GM21737 (cell line): ENCODE data around the gene ERBIN.
"Not testable (repeated sequence)": the region's sequence is repeated elsewhere in the genome, so short reads cannot be mapped to it uniquely, and the experiment has no call there.

Source experiments
- ATAC-seq: cut with Tn5 transposase; IDR thresholded peaks from one replicate; pipeline ENCODE4 v1.9.1; 2021; ENCODE audit warnings: mild to moderate bottlenecking, moderate library complexity; ENCODE audit not compliant: unreplicated experiment

The ERBIN gene, protein sequence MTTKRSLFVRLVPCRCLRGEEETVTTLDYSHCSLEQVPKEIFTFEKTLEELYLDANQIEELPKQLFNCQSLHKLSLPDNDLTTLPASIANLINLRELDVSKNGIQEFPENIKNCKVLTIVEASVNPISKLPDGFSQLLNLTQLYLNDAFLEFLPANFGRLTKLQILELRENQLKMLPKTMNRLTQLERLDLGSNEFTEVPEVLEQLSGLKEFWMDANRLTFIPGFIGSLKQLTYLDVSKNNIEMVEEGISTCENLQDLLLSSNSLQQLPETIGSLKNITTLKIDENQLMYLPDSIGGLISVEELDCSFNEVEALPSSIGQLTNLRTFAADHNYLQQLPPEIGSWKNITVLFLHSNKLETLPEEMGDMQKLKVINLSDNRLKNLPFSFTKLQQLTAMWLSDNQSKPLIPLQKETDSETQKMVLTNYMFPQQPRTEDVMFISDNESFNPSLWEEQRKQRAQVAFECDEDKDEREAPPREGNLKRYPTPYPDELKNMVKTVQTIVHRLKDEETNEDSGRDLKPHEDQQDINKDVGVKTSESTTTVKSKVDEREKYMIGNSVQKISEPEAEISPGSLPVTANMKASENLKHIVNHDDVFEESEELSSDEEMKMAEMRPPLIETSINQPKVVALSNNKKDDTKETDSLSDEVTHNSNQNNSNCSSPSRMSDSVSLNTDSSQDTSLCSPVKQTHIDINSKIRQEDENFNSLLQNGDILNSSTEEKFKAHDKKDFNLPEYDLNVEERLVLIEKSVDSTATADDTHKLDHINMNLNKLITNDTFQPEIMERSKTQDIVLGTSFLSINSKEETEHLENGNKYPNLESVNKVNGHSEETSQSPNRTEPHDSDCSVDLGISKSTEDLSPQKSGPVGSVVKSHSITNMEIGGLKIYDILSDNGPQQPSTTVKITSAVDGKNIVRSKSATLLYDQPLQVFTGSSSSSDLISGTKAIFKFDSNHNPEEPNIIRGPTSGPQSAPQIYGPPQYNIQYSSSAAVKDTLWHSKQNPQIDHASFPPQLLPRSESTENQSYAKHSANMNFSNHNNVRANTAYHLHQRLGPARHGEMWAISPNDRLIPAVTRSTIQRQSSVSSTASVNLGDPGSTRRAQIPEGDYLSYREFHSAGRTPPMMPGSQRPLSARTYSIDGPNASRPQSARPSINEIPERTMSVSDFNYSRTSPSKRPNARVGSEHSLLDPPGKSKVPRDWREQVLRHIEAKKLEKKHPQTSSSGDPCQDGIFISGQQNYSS (N-terminal part only)

DNA sequence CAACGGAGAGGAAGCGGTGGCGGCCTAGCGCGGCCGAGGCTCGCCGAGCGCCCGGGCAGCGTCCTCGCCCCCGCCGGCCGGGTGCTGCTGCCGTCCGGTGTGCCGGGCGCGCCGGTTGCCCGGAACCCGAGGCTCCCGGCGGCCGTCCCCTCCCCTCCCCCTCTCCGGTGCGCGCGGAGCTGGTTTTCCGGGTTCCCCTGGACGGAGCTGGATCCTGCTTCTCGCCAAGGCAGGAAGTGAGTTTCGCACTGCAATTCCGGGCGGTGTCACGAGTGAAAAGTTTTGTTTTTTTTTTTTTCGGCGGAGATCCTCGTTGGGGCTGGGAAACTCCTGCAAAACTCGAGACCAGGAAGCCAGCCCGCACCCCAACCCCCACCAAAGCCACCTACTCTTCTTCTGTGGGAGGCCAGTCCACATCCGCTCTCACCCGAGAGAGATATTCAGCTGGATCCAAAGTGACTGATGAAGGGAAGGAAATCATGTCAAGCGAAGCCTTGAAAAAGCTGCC is at the start of gene ERBIN:
ERBIN (plus strand) TSS at position 300 of the 508 bp plus-strand sequence. CDS start 66,144 bp downstream, outside the sequence.
- peak; percentile 27 for ATAC-seq

DNA sequence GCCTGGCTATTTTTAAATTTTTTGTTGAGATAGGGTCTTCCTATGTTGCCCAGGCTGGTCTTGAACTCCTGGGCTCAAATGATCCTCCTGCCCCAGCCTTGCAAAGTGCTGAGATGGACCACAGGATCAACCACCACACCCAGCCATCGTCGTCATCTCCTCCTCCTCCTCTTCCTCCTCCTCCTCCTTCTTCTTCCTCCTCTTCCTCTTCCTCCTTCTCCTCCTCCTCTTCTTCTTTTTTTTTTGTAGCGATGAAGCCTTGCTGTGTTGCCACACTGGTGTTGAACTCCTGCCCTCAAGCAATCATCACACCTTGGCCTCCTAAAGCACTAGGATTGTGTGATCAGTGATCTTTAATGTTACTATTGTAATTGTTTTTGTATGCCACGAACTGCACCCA is 49.4 kb upstream of the ERBIN start:
- ATAC-seq: no peak

DNA sequence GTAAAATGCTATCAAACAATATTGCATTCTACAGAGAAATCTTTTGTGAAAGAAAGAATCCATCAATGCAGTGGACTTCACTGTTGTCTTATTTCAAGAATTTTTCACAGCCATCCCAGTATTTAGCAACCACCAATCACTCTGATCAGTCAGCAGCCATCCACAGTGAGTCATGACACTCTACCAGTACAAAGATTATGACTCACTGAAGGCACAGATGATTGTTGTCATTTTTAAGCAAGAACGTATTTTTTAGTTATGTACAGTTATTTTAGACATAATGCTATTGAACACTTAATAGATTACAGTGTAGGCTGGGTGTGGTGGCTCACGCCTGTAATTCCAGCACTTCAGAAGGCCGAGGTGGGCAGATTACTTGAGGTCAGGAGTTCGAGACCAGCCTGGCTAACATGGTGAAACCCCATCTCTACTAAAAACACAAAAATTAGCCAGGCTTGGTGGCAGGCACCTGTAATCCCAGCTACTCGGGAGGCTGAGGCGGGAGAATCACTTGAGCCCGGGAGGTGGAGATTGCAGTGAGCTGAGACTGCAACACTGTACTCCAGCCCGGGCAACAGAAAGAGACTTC is 46.6 kb upstream of the ERBIN start:
- ATAC-seq: not testable (repeated sequence)

DNA sequence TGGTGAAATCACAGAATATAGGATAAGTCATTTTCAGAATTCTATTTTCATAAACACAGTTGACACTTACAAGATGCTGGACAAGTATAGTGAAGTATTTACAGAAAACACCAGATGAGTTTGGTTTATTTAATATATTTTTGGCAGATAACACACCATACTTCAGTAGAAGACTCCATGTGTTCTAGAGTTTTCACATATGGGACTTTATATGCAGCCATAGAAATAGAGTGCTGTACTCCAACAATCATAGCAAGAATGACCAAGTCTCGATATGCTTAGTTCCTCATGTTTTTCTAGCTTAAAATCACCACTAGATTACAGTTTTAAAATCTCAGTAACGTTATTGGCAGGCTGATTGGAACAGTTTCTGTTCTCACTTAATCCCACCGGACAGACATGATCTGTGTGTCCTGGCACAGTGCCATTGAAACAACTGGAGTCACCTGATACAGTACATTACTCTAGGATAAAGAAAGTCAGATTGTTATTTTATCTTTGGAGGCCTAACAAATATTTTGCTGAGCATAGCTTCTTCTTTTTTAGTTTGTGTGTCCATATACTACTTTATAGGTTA is 45.8 kb upstream of the ERBIN start:
- ATAC-seq: no peak

DNA sequence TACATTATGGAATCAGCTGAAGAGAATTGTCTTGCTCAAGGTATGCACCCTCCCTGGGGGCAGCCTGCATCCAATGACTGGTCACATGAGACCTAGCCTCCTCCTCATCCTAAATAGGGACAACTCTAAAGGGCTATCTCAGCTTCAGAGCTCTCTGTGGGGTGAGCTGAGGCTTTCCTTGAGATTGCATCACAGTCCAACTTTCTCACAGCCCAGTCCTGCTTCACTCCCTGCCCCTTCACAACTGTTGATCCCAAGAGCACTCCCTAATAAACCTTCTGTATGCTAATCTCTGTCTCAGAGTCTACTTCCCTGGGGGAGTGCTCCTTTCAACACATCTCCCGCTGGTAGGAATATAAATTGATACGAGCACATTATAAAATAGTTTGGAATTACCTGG is 44.1 kb upstream of the ERBIN start:
- ATAC-seq: no peak

DNA sequence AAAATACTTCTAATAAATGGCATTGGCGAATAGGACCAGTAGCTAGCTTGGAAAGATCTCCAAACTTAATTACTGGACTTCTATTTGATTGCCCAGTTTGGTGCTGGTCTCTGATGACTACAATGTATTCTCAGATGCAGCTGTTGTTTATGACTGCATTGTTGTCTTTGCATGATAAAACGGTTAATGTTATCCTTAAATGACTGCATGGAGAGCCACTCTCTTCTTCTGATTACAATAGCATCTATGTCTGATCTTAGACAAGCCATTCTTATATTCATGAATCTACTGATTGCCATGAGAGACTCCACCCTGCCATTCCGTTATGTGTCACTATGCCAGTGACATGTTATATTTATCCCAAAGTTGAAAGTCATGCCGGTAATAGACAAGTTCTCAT is 42.9 kb upstream of the ERBIN start:
- no peak for ATAC-seq

DNA sequence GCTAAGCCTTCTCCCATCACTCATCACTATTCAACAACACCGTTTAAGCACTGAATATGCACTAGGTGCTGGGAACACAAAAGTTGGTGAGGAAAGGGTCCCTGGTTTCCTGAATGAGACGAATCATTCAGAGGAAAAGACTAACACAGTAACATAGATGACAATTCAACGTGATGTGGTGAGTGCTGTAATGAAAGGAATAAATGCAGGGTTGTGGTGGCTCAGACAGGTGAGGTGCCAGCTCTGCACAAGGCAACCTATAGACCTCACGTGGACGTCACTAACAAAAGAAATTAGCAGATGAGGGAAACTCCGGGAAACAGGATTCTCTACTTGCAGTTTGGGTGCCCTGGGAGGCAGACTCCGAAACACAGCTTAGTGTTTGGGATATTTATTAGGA is 40.0 kb upstream of the ERBIN start:
- no peak for ATAC-seq

DNA sequence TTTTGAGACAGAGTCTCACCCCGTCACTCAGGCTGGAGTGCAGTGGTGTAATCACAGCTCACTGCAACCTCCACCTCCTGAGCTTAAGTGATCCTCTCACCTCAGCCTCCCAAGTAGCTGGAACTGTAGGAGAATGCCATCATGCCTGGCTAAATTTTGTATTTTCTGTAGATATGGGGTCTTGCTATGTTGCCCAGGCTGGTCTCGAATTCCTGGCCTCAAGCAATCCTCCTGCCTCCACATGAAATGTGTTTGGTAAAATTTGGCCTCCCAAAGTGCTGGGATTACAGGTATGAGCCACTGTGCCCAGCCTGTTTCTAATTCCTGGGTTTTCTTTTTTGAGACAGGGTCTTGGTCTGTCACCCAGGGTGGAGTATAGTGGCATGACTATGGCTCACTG is 34.4 kb upstream of the ERBIN start:
- not testable (repeated sequence) for ATAC-seq

DNA sequence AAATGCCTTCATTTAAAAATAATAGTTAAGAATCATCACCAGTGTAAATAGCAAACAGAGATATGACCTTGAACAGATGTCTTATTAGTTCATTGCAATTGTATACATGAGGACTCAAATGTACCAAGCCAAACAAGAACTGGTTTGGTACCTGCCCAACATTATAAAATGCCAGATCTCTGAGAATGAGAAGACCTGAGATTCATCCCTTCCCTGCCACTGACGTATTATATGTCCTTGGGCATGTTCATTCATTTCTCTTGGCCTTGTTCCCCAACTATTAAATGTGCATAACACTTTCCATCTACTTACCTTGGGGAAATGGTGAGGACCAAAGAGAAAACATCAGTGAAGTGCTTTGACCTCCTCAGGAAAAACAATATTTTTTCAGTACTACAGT is 33.6 kb upstream of the ERBIN start:
- no peak for ATAC-seq

DNA sequence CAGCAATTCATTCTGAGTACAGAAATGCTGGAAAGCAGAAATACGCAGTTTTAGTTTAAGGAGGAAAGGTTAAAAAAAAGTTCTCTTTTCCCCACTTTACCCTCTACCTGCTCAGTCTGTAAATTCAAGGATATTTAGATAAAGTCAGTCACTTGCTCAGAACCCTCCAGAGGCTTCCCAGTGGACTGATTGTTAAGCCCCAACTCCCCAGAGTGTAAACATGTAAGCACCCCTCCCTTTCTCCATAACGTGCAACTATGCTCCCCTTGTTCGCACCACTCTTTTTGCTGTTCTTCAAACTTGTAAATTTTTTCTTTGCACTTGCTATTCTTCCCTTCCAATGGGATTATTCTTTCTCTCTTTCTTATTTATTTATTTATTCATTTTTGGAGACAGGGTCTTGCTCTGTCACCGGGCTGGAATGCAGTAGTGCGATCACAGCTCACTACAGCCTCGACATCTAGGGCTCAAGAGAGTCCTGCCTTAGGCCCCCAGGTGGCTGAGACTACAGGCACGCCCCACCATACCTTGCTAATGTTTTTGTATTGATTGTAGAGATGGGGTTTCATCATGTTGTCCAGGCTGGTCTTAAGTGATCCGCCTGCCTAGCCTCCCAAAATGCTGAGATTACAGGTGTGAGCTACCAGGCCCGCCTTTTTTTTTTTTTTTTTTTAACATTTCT is 32.5 kb upstream of the ERBIN start:
- ATAC-seq: no peak

DNA sequence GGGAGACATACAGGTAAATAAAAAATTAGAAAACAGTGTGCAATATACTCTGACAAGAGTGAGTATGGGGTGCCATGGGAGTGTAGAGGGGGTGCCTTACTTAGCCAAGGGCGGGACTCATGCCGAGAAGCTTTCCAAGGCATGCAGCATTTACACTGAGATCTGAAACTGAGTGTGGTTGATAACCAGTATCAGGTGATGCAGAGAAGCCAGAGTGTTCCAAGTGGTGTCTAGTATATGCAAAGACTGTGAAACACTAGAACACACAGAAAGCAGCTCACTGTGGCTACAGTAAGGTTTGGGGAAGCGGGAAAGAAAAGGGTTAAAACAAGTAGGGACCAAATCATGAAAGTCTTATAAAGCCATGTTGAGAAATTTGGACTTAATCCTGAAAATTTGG is 30.5 kb upstream of the ERBIN start:
- ATAC-seq: no peak

DNA sequence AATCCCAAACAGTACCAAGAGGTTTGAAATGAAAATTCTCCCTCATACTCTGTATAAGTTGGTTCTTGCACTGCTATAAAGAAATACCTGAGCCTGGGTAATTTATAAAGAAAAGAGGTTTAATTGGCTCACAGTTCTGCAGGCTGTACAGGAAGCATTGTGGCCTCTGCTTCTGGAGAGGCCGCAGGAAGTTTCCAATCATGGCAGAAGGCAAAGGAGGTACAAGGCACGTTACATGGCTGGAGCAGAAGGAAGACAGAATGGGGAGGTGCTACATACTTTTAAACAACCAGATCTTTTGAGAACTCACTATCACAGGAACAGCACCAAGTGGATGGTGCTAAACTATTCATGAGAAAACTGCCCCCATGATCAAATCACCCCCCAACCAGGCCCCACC is 25.6 kb upstream of the ERBIN start:
- no peak for ATAC-seq

DNA sequence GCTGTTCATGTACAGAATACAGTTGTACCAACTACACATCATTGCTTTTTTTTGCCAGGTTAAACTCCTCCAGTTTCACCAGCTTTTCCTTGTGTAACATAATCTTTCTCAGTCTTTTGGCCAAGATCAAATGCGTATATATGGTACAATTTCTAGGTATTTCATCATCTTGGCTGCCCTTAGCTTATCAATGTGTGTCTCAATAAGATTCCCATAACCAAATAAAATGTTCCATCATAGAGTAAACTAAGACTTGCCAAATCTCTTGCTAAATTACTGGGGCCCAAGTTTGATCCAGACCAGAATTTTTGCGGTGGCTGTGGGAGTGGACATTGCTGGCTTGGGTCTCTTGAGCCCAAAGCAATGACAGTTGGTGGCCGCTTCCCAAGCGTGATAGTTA is 24.3 kb upstream of the ERBIN start:
- ATAC-seq: no peak

DNA sequence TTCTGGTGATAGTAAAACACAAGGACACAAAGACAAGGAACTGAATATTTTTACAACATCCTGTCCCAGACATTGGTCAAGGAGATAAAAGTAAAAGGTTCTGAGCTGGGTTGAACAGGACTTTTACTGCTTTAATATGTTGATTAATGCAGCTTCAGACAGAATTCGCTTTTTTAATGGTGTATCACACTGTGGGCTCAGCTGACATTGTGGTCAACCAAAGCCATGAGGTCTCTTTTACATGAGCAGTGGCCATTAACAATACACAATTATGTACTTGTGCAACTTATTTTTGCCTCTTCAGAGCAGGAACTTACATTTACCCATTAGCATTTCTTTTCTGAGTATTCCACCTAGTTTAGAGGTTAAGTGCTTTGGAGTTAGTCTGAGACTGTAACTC is 22.8 kb upstream of the ERBIN start:
- no peak for ATAC-seq

DNA sequence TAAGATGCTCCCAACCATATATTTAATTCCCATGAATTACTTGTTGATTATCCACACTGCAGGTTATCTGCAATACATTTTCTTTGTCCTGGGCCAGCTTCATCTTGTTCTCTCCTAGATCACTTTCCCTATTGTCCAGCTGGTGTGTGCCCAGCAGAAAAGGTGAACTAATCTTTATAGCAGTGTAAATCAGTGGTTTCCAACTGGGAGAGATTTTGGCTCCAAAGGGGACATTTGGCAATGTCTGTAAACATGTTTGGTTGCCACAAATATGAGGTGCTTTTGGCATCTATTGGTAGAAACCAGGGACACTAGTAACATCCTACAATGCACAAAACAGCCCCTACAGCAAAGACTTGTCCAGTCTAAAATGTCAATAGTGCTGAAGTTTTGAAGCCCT is 20.1 kb upstream of the ERBIN start:
- ATAC-seq: no peak

DNA sequence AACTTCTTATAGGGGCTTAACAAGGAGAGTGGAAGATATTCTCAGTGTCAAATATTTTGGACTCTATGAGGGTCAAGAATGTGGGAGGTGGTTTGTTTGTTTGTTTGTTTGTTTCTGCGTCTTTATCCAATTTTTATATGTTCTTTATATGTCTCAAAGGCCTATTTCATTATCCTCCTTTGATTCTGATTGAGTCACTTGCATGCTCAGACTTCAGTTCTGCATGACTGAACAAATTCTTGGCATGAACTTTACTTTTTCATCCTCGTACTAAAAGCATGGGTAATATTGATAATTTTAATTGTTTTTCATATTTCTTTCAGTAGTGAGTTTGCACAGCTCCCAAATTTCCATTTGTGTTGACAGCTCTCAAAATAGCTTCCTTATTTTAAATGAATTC is 19.2 kb upstream of the ERBIN start:
- no peak for ATAC-seq

DNA sequence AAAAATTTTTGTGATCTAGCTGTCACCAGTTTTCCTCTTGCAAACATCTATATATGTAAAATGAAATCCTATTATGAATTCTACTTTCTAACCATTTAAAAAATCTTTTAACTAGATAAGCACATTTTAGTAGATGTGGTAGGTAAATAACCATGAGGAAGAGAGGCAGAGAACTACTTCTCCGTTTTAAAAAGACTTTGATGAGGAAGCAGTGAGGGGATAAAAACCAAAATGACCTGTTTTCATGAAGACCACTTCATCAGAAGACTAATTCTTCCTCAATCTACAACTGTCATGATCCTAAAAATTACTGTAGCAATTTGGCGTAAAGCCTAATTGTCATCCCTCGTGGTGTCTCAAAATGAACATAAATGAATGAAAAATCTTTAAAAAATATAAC is 15.7 kb upstream of the ERBIN start:
- no peak for ATAC-seq

DNA sequence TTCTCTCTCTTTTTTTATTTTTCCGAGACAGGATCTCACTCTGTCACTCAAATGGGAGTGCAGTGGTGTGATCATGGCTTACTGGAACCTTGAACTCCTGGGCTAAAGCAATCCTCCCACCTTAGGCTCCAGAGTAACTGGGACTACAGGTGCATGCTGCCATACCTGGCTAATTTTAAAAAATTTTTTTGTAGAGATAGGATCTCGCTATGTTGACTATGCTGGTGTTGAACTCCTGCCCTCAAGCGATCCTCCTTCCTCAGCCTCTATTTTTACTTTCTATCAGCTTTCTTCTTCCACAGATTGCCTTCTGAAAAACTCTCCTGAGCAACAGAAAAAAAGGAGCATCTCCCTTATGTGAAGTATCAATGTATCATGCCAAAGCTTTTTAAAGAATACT is 14.1 kb upstream of the ERBIN start:
- ATAC-seq: no peak

DNA sequence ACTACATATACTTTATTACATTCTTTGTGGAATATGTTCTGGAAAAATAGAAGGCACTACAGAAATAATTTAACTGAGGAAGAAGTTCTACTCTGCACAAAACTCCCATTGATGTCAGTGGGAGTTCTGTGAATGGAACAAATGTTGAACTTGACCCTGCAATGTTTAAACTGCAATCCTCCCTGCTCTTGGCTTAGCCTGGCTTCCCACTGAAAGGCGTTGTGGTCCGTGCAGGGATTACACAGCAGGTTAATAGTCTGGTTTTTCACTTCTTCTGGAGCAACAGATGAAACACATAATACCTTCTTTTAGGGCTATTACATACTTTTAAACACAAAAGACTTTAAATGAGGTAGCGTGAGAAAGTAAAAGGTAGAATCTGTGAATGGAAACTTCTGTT is 12.9 kb upstream of the ERBIN start:
- no peak for ATAC-seq

DNA sequence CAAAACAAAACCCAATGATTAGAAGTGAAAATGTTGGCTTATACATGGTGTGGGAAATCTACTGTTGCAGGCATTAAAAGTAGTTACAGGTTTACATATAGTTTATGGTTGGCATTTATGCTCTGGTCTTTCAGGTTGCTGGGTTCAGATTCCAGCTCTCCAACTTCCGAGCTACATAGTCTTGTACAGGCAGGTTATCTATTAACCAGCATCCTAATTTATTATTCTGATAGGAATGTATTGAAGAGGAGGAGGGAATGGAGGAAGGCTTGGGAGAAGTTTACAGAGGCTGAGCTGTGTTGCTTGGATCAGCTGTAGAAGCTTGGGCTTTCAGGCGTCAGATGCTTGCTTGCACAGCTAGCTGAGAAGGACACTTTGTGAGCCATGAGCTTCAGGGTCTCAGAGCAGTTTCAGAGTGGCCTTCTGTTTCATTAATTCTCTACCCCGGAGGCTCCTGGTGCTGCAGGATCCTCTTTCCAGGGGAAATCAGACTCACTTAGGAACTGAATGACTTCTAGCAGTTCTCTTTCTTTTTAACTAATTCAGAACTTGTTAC is 11.7 kb upstream of the ERBIN start:
- no peak for ATAC-seq
